HG03175 (cell line): ENCODE measurements around the gene EIF4E1B.
"Not testable (repeated sequence)": the region's sequence is repeated elsewhere in the genome, so short reads cannot be mapped to it uniquely, and the experiment has no call there.

ENCODE experiments used
- ATAC-seq: cut with Tn5 transposase; IDR thresholded peaks from one replicate; pipeline ENCODE4 v1.9.1; 2021; ENCODE audit warnings: mild to moderate bottlenecking, moderate library complexity; ENCODE audit not compliant: unreplicated experiment

The EIF4E1B gene, protein sequence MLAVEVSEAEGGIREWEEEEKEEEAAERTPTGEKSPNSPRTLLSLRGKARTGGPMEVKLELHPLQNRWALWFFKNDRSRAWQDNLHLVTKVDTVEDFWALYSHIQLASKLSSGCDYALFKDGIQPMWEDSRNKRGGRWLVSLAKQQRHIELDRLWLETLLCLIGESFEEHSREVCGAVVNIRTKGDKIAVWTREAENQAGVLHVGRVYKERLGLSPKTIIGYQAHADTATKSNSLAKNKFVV

DNA sequence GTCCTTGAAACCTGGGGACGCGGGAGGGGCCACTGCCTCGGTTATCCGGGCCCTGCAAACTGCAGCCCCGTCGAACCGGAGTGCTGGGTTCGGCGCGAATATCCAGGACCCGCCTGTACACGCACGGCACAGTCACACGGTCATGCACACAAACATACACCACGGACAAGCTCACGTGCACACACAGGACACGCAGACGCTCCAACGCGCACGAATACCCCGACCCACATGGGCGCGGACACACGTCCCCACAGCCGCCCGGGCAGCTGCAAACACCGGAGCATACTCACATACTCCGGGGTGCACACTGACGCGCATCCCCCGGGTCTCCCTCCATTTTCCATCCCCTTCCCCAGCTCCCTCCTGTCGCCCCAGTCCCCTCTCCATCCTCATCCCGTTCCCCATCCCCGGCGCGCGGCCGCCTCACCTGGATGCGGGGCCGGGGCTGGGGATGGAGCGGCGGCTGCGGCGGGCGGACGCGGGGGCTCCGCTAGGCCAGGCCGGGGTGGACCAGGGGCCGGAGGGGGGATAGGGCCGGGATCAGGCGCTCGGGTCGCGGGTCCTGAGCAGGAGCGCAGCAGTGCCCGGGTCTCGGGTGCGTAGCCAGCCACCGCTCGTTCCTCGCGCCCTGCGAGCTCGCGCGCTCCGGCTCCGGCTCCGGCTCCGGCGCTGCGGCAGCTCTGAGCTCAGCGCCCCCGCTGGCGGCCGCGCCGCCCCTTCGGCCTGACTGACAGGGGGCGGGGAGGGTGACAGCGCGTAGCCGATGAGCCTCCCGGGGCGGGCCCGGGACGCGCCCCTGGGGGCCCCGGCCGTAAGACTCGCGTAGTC, at the start of gene EIF4E1B, which contains the start of gene SNCB:
TSS of gene EIF4E1B (plus strand) at position 823 of the 828 bp plus-strand sequence. CDS start 12,113 bp downstream, outside the sequence.
TSS of gene SNCB (minus strand) at position 682 of the 828 bp plus-strand sequence. CDS start 880 bp downstream, outside the sequence.
- peak; percentile 76 for ATAC-seq

DNA sequence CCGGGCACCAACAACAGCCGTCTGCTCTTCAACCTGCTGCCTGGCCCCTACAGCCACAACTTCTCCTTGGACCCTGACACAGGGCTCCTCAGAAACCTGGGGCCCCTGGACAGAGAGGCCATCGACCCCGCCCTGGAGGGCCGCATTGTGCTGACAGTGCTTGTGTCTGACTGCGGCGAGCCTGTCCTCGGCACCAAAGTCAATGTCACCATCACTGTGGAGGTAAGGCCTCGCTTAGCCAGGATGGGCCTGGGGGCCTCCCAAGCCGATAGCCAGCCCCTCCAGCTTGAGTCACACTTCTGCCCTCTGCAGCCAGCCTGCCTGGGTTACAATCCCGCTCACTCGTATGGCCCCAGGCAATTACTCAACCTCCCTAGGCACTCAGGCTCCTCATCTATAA, 49.1 kb upstream of the EIF4E1B start:
- no peak for ATAC-seq

DNA sequence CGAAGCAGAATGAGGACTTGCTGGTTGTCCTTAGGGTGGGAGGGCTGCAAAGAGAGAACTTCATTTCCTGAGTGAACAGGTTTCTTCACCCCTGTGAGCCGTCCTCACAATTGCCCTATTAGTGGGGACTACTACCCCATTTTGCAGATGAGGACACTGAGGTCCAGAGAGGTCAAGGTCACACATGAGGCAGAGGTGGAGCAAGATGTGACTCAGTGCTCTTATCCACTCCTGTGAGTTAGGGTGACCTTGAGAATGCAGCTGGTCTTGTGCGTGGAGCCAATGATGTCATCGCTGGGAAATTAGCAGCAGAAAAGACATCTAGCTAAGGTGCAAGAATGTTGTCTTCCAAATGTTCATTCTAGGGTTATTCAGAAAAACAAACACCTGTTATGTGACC, 47.4 kb upstream of the EIF4E1B start:
- no peak for ATAC-seq

DNA sequence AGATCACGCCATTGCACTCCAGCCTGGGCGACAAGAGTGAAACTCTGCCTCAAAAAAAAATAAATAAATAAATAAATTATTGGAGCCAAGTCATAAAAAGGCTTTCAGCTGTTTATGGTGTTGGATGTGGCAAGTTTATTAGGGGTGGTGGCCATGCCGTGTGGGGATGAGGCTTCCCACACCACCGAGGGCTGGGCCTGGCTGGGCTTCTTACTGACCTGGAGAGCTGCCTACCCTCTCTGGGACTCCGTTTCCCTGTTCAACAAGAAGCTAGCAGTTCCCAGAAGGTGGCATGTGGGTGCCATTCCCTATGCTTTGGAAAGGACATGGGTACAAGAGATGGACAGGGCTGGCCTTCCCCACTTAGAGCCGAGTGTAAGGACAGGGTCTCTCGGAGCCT, 43.1 kb upstream of the EIF4E1B start:
- no peak for ATAC-seq

DNA sequence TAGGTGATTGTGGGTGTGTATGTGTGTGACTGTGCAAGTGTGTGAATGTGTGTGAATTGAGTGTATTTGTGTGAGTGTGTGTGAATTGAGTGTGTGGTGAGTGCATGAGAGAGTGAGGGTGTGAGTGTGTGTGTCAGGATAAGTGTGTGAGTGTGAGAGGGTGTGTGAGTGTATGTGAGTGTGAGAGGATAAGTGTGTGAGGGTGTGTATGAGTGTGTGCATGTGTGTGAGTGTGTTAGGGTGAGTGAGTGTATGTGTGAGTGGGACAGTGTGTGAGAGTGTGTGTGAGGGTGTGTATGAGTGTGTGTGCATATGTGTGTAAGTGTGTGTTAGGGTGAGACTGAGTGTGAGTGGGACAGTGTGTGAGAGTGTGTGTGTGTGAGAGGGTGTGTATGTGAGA, 42.2 kb upstream of the EIF4E1B start:
- ATAC-seq: no peak

DNA sequence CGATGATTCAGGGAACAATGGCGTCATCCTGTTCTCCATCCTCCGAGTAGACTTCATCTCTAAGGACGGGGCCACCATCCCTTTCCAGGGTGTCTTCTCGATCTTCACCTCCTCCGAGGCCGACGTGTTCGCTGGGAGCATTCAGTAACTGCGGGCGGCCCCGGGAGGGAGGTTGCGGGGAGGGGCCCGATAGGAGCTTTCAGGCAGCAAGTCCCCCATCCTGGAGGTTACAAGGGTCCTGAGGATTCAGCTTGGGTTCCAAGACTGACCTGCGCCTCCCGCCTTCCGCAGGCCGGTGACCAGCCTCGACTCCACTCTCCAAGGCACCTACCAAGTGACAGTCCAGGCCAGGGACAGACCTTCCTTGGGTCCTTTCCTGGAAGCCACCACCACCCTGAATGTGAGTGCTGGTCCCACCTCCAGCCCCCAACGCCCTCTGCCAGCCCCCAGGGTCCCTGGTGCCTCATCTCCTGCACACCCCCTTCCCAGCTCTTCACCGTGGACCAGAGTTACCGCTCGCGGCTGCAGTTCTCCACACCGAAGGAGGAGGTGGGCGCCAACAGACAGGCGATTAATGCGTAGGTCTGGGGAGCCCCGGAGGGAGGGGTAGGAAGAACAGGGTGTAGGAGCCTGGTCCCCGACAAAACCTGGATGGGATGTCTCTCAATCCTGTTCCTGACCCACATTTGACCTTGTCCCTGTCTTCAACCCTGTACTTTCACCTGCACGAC, 41.3 kb upstream of the EIF4E1B start:
- no peak for ATAC-seq

DNA sequence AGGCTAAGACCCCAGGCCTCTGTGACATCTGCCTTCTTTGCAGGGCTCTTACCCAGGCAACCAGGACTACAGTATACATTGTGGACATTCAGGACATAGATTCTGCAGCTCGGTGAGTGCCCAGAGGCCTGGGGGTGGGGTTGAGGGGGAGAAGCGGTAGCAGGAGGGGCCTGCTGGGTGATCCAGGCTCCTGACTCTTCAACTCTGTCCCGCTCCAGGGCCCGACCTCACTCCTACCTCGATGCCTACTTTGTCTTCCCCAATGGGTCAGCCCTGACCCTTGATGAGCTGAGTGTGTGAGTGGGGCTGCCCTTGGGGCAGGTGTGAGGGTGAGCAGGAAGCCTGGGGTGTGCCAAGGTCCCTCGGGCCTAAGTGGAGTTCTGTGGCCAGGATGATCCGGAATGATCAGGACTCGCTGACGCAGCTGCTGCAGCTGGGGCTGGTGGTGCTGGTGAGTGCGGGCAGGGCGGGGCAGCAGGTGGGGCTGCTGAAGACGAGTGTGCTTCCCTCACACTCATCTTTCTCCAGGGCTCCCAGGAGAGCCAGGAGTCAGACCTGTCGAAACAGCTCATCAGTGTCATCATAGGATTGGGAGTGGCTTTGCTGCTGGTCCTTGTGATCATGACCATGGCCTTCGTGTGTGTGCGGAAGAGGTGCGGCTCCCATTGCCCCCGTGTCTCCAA, 40.3 kb upstream of the EIF4E1B start:
- no peak for ATAC-seq

DNA sequence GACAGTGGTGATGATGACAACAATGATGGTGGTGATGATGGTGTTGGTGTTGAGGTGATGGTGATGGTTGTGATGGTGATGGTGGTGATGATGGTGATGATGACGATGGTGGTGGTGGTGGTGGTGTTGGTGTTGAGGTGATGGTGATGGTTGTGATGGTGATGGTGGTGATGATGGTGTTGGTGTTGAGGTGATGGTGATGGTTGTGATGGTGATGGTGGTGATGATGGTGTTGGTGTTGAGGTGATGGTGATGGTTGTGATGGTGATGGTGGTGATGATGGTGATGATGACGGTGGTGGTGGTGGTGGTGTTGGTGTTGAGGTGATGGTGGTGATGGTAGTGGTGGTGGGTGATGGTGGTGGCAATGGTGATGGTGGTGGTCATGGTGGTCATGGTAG, 38.8 kb upstream of the EIF4E1B start:
- ATAC-seq: not testable (repeated sequence)

DNA sequence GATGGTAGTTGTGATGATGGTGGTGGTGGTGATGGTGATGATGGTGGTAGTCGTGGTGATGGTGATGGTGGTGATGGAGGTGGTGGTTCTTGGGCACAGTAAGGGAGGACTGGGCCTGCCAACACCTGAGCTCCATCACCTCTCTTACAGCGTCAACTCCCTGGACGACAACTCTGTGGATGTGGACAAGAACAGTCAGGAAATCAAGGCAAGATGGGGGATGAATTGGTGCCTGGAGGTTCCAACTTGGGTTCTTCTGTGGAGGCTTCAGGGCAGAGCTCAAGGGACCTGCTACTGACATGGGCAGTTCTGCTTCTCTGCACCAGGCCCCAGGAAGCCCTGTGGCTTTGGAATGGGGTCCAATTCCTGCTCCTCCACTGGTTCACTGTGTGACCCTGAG, 37.9 kb upstream of the EIF4E1B start:
- ATAC-seq: no peak

DNA sequence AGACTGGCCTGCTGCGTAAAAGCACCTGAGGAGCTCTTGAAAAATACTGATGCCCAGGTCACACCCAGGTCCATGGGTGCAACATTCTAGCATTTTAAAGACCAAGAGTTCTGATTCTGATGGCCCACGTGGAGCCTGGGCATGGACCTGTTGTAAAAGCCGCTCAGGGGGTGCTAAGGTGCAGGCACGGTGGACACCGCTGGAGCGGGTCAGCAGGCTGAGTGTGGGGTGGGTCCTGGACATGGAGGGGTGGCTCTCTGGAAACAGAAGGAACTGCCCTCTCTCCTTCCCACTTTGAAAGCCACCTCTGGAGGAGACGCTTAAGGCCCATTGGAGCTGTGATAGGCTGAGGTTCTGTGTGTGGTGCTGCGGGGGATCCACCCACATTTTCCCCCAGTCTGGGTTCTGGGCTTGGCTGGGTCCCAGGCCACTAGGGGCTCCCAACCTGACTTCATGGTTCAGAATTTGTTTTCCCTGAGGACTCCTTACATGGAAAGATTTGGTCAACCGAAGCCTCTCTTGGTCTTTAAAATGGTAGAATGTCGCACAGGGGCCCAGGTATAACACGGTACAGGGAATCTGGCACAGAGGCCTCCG, 37.1 kb upstream of the EIF4E1B start:
- ATAC-seq: no peak

DNA sequence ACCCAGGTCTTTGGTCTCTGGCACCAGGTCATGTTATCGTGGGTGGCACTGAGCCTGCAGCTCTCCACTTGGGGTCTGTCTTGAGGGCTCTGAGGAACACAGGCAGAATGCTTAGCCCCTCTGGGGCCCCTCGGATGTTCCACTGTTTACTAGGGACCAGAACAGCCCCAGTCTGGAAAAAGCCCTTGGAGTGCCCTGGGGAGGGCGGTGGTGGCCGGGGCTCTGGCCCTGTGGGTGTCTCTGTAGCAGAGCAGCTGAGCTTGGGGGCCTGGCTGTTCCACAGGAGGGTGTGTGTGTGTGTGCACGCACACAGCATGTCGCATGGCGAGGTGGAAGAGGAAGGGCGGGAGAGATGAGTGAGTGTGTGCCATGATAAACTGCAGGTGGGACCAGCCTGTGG, 35.9 kb upstream of the EIF4E1B start:
- ATAC-seq: no peak

DNA sequence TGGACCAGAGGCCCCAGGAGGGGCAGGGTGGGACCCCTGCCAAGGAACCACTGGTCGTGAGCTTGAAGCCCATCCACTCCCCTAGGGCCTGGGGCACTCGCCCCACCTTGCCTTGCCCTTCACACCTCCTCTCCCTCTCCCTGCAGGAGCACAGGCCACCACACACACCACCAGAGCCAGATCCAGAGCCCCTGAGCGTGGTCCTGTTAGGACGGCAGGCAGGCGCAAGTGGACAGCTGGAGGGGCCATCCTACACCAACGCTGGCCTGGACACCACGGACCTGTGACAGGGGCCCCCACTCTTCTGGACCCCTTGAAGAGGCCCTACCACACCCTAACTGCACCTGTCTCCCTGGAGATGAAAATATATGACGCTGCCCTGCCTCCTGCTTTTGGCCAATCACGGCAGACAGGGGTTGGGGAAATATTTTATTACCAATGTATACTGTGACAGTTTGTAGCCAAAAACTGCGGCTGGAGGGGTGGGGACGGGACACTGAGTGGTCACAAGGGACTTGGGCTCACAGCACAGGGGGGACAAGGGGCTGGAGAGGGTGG, 35.0 kb upstream of the EIF4E1B start:
- no peak for ATAC-seq

DNA sequence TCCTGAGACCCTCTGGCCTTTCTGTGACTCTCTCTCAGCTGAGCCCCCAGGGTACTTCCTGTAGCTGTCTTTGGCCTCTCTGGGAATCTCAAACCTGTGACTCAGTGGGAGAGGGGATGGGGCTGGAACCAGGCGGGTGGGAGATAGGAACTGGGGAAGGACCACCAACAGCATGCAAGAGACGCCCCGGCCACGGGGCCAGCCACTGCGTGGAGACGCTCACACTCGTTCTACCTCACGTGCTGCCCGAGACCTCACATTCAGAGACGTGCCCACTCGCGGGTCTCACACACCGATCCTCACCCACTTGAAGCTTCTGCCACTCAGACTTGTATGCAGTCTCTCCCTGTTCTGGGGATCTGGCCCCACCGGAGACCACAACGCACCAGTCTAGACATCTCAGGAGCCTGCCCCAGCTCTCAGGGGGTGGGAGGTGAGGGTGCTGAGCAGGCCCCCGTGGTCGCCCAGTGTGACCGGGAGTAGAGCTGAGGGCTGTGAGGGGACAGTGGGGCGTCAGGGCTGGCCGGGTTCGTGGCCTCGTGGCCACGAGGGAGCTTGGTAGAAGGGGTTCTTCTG, 34.3 kb upstream of the EIF4E1B start:
- ATAC-seq: no peak

DNA sequence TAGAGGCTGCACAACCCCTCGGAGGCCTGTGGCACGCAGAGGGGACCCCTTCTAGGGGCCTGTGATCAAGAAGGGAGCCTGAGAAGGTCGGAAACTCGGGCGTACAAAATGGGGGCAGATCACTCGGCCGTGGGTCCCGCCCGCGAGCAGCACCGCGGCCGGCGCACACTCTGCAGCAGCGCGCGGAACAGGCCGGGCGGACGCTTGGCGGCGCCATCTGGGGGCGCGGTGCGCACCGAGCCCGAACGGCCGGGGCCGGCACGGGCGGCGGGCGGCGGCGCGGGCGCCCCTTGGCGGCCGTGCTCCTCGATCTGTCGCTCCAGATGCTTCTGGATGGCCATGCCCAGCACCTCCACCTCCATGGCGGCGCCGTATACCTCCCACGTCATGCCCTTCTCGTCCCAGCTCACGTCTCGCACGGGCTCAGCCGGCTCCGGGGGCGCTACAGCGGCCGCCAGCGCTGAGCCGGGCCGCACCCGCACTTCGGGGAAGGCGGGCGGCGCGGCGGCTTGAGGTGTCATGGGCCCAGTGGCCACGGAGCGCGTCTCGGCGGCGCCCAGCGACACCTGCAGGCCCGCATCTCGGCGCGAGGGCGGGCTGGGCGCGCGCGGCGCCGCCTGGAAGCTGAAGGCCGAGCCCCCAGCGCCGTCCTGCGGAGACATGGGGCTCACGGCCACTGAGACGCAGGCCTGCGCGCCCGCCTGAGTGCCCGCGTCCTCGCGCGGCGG, 33.6 kb upstream of the EIF4E1B start:
- ATAC-seq: peak; percentile 60

DNA sequence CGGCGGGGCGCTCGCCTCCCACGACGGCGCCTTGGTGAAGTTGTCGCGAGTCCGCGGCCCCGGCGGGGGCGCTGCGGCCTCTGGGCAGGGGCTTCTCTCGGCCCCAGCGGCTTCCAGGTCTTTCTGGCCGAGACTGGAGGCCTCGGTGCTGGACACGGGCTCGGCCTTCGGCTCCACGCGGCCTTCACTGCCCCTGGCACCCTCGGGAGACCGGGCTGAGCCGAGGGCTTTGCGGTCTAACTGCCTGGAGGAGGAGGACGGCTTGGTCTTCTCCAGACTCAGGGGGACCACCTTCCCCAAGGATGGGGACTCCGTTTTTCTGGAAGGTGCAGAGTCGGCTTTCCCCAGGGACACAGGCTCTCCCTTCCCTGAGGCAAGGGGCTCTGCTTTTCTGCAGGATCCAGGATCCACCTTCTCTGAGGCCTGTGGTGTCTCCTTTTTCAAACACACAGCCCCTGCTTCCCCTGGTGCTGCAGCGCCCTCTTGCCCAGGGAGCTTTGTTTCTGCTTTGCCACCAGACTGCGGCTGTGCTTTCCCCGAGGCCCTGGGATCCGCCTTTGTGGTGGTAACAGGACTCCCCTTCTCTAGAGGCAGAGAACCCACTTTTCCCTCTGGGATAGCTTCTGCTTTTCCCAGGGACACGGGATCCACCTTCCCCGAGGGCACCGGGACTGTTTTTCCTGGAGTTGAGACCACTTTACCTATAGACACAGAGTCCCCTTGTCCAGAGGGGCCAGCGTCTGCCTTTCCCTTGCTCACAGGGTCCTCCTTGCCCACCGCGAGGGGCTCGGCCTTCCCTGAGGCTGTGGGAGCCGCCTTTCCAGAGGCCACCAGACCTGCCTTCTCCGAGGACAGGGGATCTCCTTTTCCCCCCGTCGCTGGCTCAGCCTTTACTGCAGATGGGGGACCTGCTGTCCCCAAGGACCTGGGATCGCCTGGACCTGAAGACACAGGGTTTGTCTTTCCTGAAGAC, 32.8 kb upstream of the EIF4E1B start:
- no peak for ATAC-seq

DNA sequence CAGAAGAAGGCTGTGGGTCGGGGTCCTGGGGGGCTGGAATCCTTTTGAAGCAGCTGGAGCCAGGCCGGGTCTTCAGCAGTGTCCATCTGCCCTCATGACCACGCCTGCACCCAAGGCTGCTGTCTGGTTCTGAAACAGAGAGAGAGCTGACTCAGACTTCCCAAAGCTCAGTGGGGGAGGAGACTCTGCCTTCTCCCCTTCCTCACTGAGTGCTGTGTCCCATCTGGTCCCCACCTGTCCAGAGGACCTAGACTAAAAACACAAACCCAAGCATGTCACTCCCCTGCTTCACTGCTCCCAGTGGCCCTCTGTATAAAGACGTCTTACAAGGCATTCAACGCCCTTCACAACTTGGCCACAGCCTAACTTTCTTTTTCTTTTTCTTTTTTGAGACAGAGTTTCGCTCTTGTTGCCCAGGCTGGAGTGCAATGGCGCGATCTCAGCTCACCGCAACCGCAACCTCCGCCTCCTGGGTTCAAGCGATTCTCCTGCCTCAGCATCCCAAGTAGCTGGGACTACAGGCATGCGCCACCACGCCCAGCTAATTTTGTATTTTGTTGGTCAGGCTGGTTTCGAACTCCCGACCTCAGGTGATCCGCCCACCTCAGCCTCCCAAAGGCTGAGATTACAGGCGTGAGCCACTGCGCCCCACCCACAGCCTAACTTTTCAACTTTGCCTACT, 30.6 kb upstream of the EIF4E1B start:
- ATAC-seq: not testable (repeated sequence)

DNA sequence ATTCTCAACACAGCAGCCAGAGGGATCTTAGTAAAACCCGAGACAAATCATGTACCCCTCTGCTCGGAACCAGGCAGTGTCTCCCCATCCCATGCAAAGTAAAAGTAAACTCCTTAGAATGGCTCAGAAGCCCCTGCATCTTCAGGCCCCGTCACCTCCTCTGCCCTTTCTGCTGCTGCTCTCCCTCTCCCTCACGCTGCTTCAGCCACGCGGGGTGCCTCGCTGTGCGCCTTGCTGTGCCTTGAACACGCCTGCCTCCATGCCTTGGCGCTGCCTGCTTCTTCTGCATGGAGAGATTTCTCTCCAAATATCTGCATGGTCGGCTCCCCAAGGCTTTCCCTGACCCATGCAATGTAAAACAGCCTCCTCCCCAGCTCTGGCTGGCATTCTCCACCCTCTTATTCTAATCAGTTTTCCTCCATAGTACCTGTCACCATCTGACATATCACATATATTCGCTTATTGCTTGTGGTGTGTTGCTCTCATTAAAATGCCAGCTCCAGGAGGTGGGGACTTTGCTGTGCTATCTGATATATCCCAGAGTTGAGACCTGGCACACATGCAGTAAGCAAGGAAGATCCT, 28.5 kb upstream of the EIF4E1B start:
- no peak for ATAC-seq
